HepG2 (cell line): ENCODE measurements around the gene VPS13D. TPM values are rescaled to one million over a fixed set of nuclear protein-coding genes. Genes with fewer than 3 reads are reported as not detected.
A peak's percentile ranks its signal among the peaks of the same experiment; 100 is the strongest.

Experiments used
- BRD4 ChIP-seq: sonication (generic); formaldehyde crosslinking; IDR thresholded peaks from 2 replicates; pipeline ENCODE4 v1.4.0; 2020; ENCODE audit warnings: missing genetic modification reagents
- CBX5 ChIP-seq: sonication (generic); formaldehyde crosslinking; IDR thresholded peaks from 2 replicates; pipeline ENCODE4 v1.4.0; 2020; ENCODE audit warnings: missing genetic modification reagents, borderline replicate concordance
- GZF1 ChIP-seq: sonication (generic); formaldehyde crosslinking; IDR thresholded peaks from 2 replicates; pipeline ENCODE4 v1.5.1; 2020; ENCODE audit warnings: mild to moderate bottlenecking, missing genetic modification reagents
- IRF9 ChIP-seq: sonication (generic); formaldehyde crosslinking; IDR thresholded peaks from 2 replicates; pipeline ENCODE4 v1.8.0; 2022; ENCODE audit warnings: missing genetic modification reagents, mild to moderate bottlenecking, borderline replicate concordance
- KDM4B ChIP-seq: sonication (generic); formaldehyde crosslinking; IDR thresholded peaks from 2 replicates; pipeline ENCODE4 v1.4.0; 2020; ENCODE audit warnings: missing genetic modification reagents
- MEIS2 ChIP-seq: sonication (generic); formaldehyde crosslinking; IDR thresholded peaks from 2 replicates; pipeline ENCODE4 v1.9.0; 2021; ENCODE audit warnings: mild to moderate bottlenecking, missing genetic modification reagents
- MXD4 ChIP-seq: IDR thresholded peaks from 2 replicates; pipeline ENCODE4 v1.6.1; 2016; ENCODE audit warnings: mild to moderate bottlenecking, missing biosample characterization, missing genetic modification reagents
- MYC ChIP-seq: sonication (generic); formaldehyde crosslinking; IDR thresholded peaks from 2 replicates; pipeline ENCODE4 v1.9.0; 2021; ENCODE audit warnings: missing genetic modification reagents, borderline replicate concordance
- RXRB ChIP-seq: IDR thresholded peaks from 2 replicates; pipeline ENCODE4 v1.6.1; 2016; ENCODE audit warnings: borderline replicate concordance, missing genetic modification reagents, missing compliant biosample characterization
- SIN3A ChIP-seq: IDR thresholded peaks from 2 replicates; pipeline ENCODE4 v1.6.1; 2011; ENCODE audit warnings: low read depth, mild to moderate bottlenecking, control low read depth, low read length, borderline replicate concordance
- ZKSCAN5 ChIP-seq: sonication (generic); formaldehyde crosslinking; IDR thresholded peaks from 2 replicates; pipeline ENCODE4 v1.5.1; 2020; ENCODE audit warnings: mild to moderate bottlenecking, missing genetic modification reagents
- ZNF260 ChIP-seq: sonication (generic); formaldehyde crosslinking; IDR thresholded peaks from 2 replicates; pipeline ENCODE4 v1.4.0; 2020; ENCODE audit warnings: missing genetic modification reagents, low read depth, mild to moderate bottlenecking, borderline replicate concordance
- ZNF430 ChIP-seq: sonication (generic); formaldehyde crosslinking; IDR thresholded peaks from 2 replicates; pipeline ENCODE4 v1.9.0; 2021; ENCODE audit warnings: mild to moderate bottlenecking, missing genetic modification reagents
- ZNF567 ChIP-seq: sonication (generic); formaldehyde crosslinking; IDR thresholded peaks from 2 replicates; pipeline ENCODE4 v1.8.1; 2023; ENCODE audit warnings: mild to moderate bottlenecking, missing genetic modification reagents, borderline replicate concordance
- ZNF841 ChIP-seq: sonication (generic); formaldehyde crosslinking; IDR thresholded peaks from 2 replicates; pipeline ENCODE4 v1.8.1; 2023; ENCODE audit warnings: missing genetic modification reagents, borderline replicate concordance
- polyA plus RNA-seq, 8 experiments: library from polyadenylated mRNA; depleted of rRNA in 3 of 8; stranded (reverse) in 7 of 8; unstranded in 1 of 8; fragments of >200 nt; fragmentation: Illumina TruSeq in 4 of 8; extraction: Trizol in 4 of 8; gene quantifications; 2 replicates each; pipeline versions ENCODE4 v1.2.1 to v1.2.3, GENCODE V29; 2011 to 2016; ENCODE audit warnings: low read depth in 4 of 8, missing spikeins in 1 of 8, mixed read lengths in 1 of 8; ENCODE audit not compliant: insufficient read depth in 1 of 8
- total RNA-seq, 5 experiments: library from RNA; depleted of rRNA; stranded (reverse); fragments of >200 nt; fragmentation: Illumina TruSeq; extraction: Trizol; gene quantifications; 2 replicates each; pipeline ENCODE4 v1.2.3, GENCODE V29; 2016; ENCODE audit warnings: low read depth in 1 of 5
- TF ChIP-seq, protein P1 (sequence below): sonication (generic); formaldehyde crosslinking; IDR thresholded peaks from 2 replicates; pipeline ENCODE4 v1.5.0; 2020; ENCODE audit warnings: mild to moderate bottlenecking, missing genetic modification reagents
- TF ChIP-seq, protein P2 (sequence below): sonication (generic); formaldehyde crosslinking; IDR thresholded peaks from 2 replicates; pipeline ENCODE4 v1.5.1; 2020; ENCODE audit warnings: mild to moderate bottlenecking, missing genetic modification reagents, moderate library complexity
- TF ChIP-seq, protein P3 (sequence below): sonication (generic); formaldehyde crosslinking; IDR thresholded peaks from 2 replicates; pipeline ENCODE4 v1.4.0; 2020; ENCODE audit warnings: missing genetic modification reagents, low read depth, mild to moderate bottlenecking, borderline replicate concordance
- TF ChIP-seq, protein P4 (sequence below): IDR thresholded peaks from 2 replicates; pipeline ENCODE4 v1.6.1; 2012; ENCODE audit warnings: low read depth, low read length, improper control_type of control experiment

The VPS13D gene
- total and polyA plus RNA-seq, 2 of the 13 experiments (the other 11 are each of a cell fraction or from before 2014, with no cell fraction given) = 8.6 to 13.9 TPM

GRCh38 chr1:12540580-12541273 lies 310.9 kb downstream of the VPS13D start (continued):
- no peak for TF ChIP-seq ZNF567 (CRISPR knock-in tag)
- no peak for TF ChIP-seq GZF1 (CRISPR knock-in tag)
- TF ChIP-seq, protein P1, sequence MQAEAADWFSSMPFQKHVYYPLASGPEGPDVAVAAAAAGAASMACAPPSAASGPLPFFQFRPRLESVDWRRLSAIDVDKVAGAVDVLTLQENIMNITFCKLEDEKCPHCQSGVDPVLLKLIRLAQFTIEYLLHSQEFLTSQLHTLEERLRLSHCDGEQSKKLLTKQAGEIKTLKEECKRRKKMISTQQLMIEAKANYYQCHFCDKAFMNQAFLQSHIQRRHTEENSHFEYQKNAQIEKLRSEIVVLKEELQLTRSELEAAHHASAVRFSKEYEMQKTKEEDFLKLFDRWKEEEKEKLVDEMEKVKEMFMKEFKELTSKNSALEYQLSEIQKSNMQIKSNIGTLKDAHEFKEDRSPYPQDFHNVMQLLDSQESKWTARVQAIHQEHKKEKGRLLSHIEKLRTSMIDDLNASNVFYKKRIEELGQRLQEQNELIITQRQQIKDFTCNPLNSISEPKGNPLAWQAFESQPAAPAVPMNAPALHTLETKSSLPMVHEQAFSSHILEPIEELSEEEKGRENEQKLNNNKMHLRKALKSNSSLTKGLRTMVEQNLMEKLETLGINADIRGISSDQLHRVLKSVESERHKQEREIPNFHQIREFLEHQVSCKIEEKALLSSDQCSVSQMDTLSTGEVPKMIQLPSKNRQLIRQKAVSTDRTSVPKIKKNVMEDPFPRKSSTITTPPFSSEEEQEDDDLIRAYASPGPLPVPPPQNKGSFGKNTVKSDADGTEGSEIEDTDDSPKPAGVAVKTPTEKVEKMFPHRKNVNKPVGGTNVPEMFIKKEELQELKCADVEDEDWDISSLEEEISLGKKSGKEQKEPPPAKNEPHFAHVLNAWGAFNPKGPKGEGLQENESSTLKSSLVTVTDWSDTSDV = 0 out of 2 replicates have a peak, but pooled peaks have one; percentile 66
- peak; percentile 14; the same call in 1 of the 2 replicates for TF ChIP-seq MYC (CRISPR knock-in tag)
- TF ChIP-seq ZNF841 (CRISPR knock-in tag) = no peak
- no peak for TF ChIP-seq KDM4B (CRISPR knock-in tag)
- no peak for TF ChIP-seq SIN3A
- TF ChIP-seq, protein P2, sequence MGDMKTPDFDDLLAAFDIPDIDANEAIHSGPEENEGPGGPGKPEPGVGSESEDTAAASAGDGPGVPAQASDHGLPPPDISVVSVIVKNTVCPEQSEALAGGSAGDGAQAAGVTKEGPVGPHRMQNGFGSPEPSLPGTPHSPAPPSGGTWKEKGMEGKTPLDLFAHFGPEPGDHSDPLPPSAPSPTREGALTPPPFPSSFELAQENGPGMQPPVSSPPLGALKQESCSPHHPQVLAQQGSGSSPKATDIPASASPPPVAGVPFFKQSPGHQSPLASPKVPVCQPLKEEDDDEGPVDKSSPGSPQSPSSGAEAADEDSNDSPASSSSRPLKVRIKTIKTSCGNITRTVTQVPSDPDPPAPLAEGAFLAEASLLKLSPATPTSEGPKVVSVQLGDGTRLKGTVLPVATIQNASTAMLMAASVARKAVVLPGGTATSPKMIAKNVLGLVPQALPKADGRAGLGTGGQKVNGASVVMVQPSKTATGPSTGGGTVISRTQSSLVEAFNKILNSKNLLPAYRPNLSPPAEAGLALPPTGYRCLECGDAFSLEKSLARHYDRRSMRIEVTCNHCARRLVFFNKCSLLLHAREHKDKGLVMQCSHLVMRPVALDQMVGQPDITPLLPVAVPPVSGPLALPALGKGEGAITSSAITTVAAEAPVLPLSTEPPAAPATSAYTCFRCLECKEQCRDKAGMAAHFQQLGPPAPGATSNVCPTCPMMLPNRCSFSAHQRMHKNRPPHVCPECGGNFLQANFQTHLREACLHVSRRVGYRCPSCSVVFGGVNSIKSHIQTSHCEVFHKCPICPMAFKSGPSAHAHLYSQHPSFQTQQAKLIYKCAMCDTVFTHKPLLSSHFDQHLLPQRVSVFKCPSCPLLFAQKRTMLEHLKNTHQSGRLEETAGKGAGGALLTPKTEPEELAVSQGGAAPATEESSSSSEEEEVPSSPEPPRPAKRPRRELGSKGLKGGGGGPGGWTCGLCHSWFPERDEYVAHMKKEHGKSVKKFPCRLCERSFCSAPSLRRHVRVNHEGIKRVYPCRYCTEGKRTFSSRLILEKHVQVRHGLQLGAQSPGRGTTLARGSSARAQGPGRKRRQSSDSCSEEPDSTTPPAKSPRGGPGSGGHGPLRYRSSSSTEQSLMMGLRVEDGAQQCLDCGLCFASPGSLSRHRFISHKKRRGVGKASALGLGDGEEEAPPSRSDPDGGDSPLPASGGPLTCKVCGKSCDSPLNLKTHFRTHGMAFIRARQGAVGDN = peak; percentile 61
- TF ChIP-seq MXD4 = no peak
- TF ChIP-seq, protein P3, sequence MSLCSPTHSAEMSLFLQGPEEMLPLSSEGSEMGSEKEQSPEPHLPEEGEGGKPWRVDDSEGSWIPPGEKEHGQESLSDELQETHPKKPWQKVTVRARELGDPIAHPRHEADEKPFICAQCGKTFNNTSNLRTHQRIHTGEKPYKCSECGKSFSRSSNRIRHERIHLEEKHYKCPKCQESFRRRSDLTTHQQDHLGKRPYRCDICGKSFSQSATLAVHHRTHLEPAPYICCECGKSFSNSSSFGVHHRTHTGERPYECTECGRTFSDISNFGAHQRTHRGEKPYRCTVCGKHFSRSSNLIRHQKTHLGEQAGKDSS = no peak
- TF ChIP-seq IRF9 (CRISPR knock-in tag) = no peak
- TF ChIP-seq ZNF430 (CRISPR knock-in tag) = no peak
- TF ChIP-seq MEIS2 (CRISPR knock-in tag) = 0 out of 2 replicates have a peak, but pooled peaks have one; percentile 55
- no peak for TF ChIP-seq RXRB (CRISPR knock-in tag)
- no peak for TF ChIP-seq CBX5 (CRISPR knock-in tag)
- TF ChIP-seq BRD4 (CRISPR knock-in tag) = peak; percentile 48; the same call in 1 of the 2 replicates
- no peak for TF ChIP-seq ZNF260 (CRISPR knock-in tag)
- TF ChIP-seq ZKSCAN5 (CRISPR knock-in tag) = no peak
- TF ChIP-seq, protein P4, sequence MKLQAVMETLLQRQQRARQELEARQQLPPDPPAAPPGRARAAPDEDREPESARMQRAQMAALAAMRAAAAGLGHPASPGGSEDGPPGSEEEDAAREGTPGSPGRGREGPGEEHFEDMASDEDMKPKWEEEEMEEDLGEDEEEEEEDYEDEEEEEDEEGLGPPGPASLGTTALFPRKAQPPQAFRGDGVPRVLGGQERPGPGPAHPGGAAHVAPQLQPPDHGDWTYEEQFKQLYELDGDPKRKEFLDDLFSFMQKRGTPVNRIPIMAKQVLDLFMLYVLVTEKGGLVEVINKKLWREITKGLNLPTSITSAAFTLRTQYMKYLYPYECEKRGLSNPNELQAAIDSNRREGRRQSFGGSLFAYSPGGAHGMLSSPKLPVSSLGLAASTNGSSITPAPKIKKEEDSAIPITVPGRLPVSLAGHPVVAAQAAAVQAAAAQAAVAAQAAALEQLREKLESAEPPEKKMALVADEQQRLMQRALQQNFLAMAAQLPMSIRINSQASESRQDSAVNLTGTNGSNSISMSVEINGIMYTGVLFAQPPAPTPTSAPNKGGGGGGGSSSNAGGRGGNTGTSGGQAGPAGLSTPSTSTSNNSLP = no peak
